Non-pigmented ciliary epithelial cell (primary cell): ENCODE results near the gene MUC5B.

Source experiments
- DNase-seq: peaks from one replicate; pipeline ENCODE4 v3.0.0-alpha.2; 2010; ENCODE audit warnings: low read depth

The MUC5B gene

DNA sequence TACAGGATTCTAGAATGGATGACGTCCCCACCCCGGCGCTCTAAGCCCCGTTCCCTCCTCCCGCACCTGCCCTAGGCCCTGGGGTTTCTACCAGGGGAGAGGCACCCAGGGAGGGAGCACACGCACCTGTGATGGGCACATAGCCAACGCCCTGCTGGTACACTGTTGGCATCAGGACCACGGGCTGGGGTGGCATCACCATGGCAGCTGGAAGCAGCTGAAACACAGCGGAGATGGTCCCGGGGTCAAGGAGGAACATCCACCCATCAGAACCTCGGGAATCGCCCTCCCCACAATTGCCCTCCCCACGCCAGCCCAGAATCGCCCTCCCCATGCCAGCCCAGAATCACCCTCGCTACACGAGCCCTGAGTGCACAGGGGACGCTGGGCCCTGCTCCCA is 63.0 kb downstream of the MUC5B start:
- DNase-seq = no peak

GRCh38 chr11:1287928-1288327 is 65.1 kb downstream of the MUC5B start:
- no peak for DNase-seq

- DNase-seq = no peak
Measured at GRCh38 chr11:1288426-1289151, 65.7 kb downstream of the MUC5B start.

- DNase-seq = no peak
Measured at GRCh38 chr11:1289211-1289935, 66.5 kb downstream of the MUC5B start.

- no peak for DNase-seq
Measured at GRCh38 chr11:1290052-1291040, 67.5 kb downstream of the MUC5B start.

- no peak for DNase-seq
Measured at GRCh38 chr11:1291295-1292017, 68.6 kb downstream of the MUC5B start.

DNA sequence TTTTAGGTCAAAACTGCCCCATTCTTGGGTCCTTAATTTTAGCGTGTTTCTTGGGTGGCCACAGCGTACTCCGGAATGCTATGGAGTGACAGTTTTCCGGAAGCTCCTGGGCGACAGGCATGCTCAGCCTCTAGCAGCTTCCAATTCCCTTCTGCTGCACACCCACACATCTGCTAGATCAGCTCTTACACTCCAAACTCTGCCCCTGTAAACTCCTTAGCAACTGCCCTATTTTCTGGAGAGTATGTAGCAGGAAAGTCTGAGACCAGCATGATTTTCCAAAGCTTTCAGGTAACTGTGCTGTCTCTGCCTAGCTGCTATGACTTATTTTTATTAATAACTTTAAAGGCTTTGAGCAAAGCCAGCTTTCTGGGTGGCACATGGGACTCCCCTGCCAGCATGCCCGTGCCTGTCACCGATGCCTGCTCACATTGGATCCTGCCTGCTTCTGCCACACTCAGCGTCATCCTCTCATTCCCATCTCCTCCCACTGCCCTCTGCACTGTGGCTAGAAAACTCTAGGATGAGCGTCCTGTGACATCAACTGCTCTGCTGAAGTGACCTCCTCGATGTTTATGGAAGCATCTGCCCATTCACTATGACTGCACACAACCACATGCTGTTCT is 69.3 kb downstream of the MUC5B start:
- DNase-seq = no peak

- no peak for DNase-seq
Measured at GRCh38 chr11:1292644-1293618, 70.1 kb downstream of the MUC5B start.

GRCh38 chr11:1293619-1294015 is 70.8 kb downstream of the MUC5B start:
- no peak for DNase-seq

DNA sequence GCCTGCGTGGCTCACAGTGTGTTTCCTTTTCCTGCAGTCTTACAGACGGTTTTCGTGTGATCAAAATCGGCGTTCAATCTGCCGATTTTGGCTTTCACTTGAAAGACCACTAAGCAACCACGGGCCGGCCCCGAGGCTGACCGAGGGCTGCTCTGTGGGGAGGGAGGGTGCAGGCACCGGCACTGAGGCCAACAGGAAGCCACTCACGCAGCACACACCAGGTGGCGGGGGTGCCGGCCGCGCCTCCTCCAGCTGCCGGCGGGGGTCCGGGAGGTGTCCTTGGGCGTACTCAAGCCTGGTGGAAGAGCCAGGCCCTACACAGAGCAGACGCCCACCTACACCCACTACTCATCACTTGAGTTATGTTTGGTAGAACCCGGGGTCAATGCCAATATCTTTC is 72.2 kb downstream of the MUC5B start:
- DNase-seq = no peak

DNA sequence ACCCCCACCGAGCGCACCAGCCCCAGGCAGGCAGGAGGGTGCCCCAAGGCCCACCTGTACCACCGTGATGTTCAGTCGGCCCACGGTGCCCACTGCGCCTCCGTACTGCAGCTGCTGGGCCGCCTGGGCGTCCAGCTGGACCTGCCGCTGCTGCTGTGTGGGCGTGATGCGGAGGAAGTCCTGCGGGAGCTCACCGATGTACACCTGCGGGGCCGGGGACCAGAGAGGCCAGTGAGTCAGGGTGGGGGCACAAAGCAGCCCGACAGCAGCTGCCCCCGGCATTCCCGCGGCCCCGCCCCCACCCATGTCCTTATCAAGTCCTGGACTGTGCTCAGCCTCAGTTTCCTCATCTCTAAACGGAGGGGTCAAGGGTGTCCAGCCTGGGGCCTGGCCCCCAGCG is 72.7 kb downstream of the MUC5B start:
- no peak for DNase-seq

GRCh38 chr11:1296287-1296686 is 73.4 kb downstream of the MUC5B start:
- DNase-seq = no peak

GRCh38 chr11:1297011-1297575 is 74.2 kb downstream of the MUC5B start:
- no peak for DNase-seq

- DNase-seq = no peak
Measured at GRCh38 chr11:1297576-1298473, 75.0 kb downstream of the MUC5B start.

- peak; percentile 10 for DNase-seq
Measured at GRCh38 chr11:1298695-1299492, 76.0 kb downstream of the MUC5B start.

DNA sequence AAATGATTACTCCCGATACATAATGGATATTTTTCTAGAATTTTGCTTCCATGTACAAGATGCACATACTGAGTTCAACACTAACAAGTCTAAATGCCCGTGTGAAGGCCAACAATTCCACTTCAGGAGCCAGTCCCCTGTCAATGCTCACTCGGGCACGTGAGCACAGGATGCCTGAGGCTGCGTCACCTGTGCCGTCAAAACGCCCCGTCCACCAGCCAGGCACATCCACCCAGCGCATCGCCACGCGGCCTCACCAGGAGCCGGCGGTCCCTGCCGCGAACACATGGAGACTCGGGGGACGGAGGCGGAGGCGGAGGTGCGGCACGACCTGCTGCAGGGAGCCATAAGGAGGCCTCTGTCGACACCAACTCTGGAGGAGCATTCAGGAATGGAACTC is 76.8 kb downstream of the MUC5B start:
- no peak for DNase-seq

DNA sequence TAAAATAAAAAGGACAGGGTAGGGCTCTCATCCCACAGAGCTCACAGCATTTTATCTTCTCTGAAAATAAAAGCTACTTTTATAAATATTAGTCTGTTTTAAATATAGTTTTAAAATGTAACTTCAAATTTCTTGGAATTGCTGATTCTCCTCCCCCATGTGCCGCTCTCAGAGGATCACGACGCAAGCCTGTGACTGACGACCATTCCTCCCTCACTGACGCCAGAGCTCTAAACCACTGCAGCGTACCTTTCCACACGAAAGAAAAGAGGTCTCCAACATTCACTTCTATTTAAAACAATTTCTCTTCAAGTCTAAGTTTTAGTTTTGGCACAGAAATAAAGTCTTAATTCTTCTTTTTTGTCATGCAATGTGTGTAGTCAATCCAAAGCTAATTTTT is 77.3 kb downstream of the MUC5B start:
- DNase-seq = no peak
